H9 (cell line): ENCODE measurements around the gene MTMR8. TPM values are rescaled to one million over a fixed set of nuclear protein-coding genes. Genes with fewer than 3 reads are reported as not detected.

ENCODE experiments used
- DNase-seq: peaks from one replicate; pipeline ENCODE4 v3.0.0-alpha.2; 2017
- H2AFZ ChIP-seq: one replicate; pipeline ENCODE4 v1.6.1; 2013; ENCODE audit warnings: mild to moderate bottlenecking, low read length, control low read depth, moderate library complexity
- H2AK5ac ChIP-seq: 2 replicates; pipeline ENCODE4 v1.6.1; 2013; ENCODE audit warnings: low read length, control low read depth, mixed read lengths; ENCODE audit not compliant: insufficient read length
- H2BK120ac ChIP-seq: one replicate; pipeline ENCODE4 v1.6.1; 2013; ENCODE audit warnings: low read depth, mild to moderate bottlenecking, low read length, control low read depth, inconsistent platforms; ENCODE audit not compliant: poor library complexity, severe bottlenecking
- H2BK12ac ChIP-seq: 2 replicates; pipeline ENCODE4 v1.6.1; 2013; ENCODE audit warnings: low read length, control low read depth, mixed read lengths, low read depth; ENCODE audit not compliant: insufficient read length
- H2BK15ac ChIP-seq: 2 replicates; pipeline ENCODE4 v1.6.1; 2013; ENCODE audit warnings: low read depth, low read length, control low read depth
- H2BK20ac ChIP-seq: one replicate; pipeline ENCODE4 v1.6.1; 2013; ENCODE audit warnings: low read depth, mild to moderate bottlenecking, low read length, control low read depth, inconsistent platforms; ENCODE audit not compliant: poor library complexity, severe bottlenecking
- H2BK5ac ChIP-seq: 2 replicates; pipeline ENCODE4 v1.6.1; 2013; ENCODE audit warnings: low read length, control low read depth, mixed read lengths; ENCODE audit not compliant: insufficient read length
- H3K14ac ChIP-seq: 2 replicates; pipeline ENCODE4 v1.6.1; 2013; ENCODE audit warnings: low read length, control low read depth; ENCODE audit not compliant: insufficient read depth
- H3K18ac ChIP-seq: 2 replicates; pipeline ENCODE4 v1.6.1; 2013; ENCODE audit warnings: low read depth, mild to moderate bottlenecking, mixed read lengths, low read length, control low read depth; ENCODE audit not compliant: insufficient read length
- H3K23ac ChIP-seq: 2 replicates; pipeline ENCODE4 v1.6.1; 2013; ENCODE audit warnings: low read length, control low read depth, mixed read lengths, low read depth; ENCODE audit not compliant: insufficient read length
- H3K23me2 ChIP-seq: 2 replicates; pipeline ENCODE4 v1.6.1; 2013; ENCODE audit warnings: low read depth, mild to moderate bottlenecking, mixed read lengths, low read length, control low read depth; ENCODE audit not compliant: insufficient read length, poor library complexity, severe bottlenecking
- H3K27ac ChIP-seq: 2 replicates; pipeline ENCODE4 v1.5.1; 2013; ENCODE audit warnings: low read length, control low read depth, mixed read lengths, low read depth; ENCODE audit not compliant: insufficient read length
- H3K27me3 ChIP-seq: 2 replicates; pipeline ENCODE4 v1.6.1; 2013; ENCODE audit warnings: low read length, control low read depth, inconsistent platforms; ENCODE audit not compliant: insufficient read depth
- H3K4ac ChIP-seq: 2 replicates; pipeline ENCODE4 v1.6.1; 2013; ENCODE audit warnings: low read depth, mild to moderate bottlenecking, control low read depth, inconsistent platforms, low read length, moderate library complexity
- H3K4me1 ChIP-seq: 2 replicates; pipeline ENCODE4 v1.6.1; 2013; ENCODE audit warnings: low read length, control low read depth, inconsistent platforms; ENCODE audit not compliant: insufficient read depth
- H3K4me2 ChIP-seq: 2 replicates; pipeline ENCODE4 v1.6.1; 2013; ENCODE audit warnings: low read length, control low read depth, mixed read lengths; ENCODE audit not compliant: insufficient read length, insufficient read depth
- H3K56ac ChIP-seq: 2 replicates; pipeline ENCODE4 v1.6.1; 2013; ENCODE audit warnings: low read depth, mild to moderate bottlenecking, mixed read lengths, low read length, control low read depth; ENCODE audit not compliant: insufficient read length
- H3K79me1 ChIP-seq: 2 replicates; pipeline ENCODE4 v1.6.1; 2013; ENCODE audit warnings: low read depth, mild to moderate bottlenecking, moderate library complexity, low read length, control low read depth, inconsistent platforms; ENCODE audit not compliant: insufficient read depth, poor library complexity, severe bottlenecking
- H3K79me2 ChIP-seq: 2 replicates; pipeline ENCODE4 v1.6.1; 2013; ENCODE audit warnings: low read length, control low read depth, inconsistent platforms; ENCODE audit not compliant: insufficient read depth
- H3K9ac ChIP-seq: 2 replicates; pipeline ENCODE4 v1.6.1; 2013; ENCODE audit warnings: low read length, control low read depth, mixed read lengths; ENCODE audit not compliant: insufficient read length; ENCODE audit errors: extremely low read depth
- H3K9me3 ChIP-seq: one replicate; pipeline ENCODE4 v1.6.1; 2013; ENCODE audit warnings: low read depth, low read length, inconsistent platforms; ENCODE audit not compliant: control insufficient read depth
- H3T11ph ChIP-seq: one replicate; pipeline ENCODE4 v1.6.1; 2013; ENCODE audit warnings: mild to moderate bottlenecking, low read length, control low read depth, inconsistent platforms
- H4K20me1 ChIP-seq: one replicate; pipeline ENCODE4 v1.6.1; 2013; ENCODE audit not compliant: control insufficient read depth, insufficient read length, insufficient read depth
- H4K5ac ChIP-seq: 2 replicates; pipeline ENCODE4 v1.6.1; 2013; ENCODE audit warnings: low read depth, mild to moderate bottlenecking, mixed read lengths, low read length, control low read depth; ENCODE audit not compliant: insufficient read length
- H4K8ac ChIP-seq: replicated peaks from 2 replicates; pipeline ENCODE4 v1.6.1; 2013; ENCODE audit warnings: low read length, control low read depth, mixed read lengths, low read depth; ENCODE audit not compliant: insufficient read length
- H4K91ac ChIP-seq: 2 replicates; pipeline ENCODE4 v1.6.1; 2013; ENCODE audit warnings: low read depth, mild to moderate bottlenecking, moderate library complexity, mixed read lengths, low read length, control low read depth; ENCODE audit not compliant: insufficient read length
- H3K27ac Mint-ChIP-seq, 3 experiments: 2 replicates in 2 of 3; 3 replicates in 1 of 3; pipeline ENCODE4 v1.8.0; 2020 to 2021; ENCODE audit warnings: mixed read lengths in 3 of 3, mild to moderate bottlenecking in 1 of 3, moderate library complexity in 1 of 3
- H3K27me3 Mint-ChIP-seq: 2 replicates; pipeline ENCODE4 v1.8.0; 2021; ENCODE audit warnings: low read depth, mild to moderate bottlenecking, moderate library complexity, mixed read lengths
- H3K36me3 Mint-ChIP-seq, 3 experiments: 2 replicates in 2 of 3; 3 replicates in 1 of 3; pipeline ENCODE4 v1.8.0; 2020 to 2021; ENCODE audit warnings: low read depth in 3 of 3, mixed read lengths in 3 of 3; ENCODE audit not compliant: insufficient read depth in 1 of 3
- H3K4me1 Mint-ChIP-seq, 2 experiments: 2 replicates each; pipeline ENCODE4 v1.8.0; 2020; ENCODE audit warnings: mixed read lengths in 2 of 2
- H3K4me3 Mint-ChIP-seq, 2 experiments: 2 replicates in 1 of 2; 3 replicates in 1 of 2; pipeline ENCODE4 v1.8.0; 2020 to 2021; ENCODE audit warnings: mild to moderate bottlenecking in 2 of 2, mixed read lengths in 2 of 2, moderate library complexity in 1 of 2
- H3K9me3 Mint-ChIP-seq, 2 experiments: 2 replicates in 1 of 2; 3 replicates in 1 of 2; pipeline ENCODE4 v1.8.0; 2020; ENCODE audit warnings: mild to moderate bottlenecking in 2 of 2, mixed read lengths in 2 of 2, moderate library complexity in 1 of 2
- WGBS: extraction: QIAGEN DNeasy Blood & Tissue Kit; methylation state at CpG from one replicate; pipeline ENCODE4 v1.1.7; 2013; ENCODE audit warnings: missing lambda C conversion rate, low lambda C conversion rate, mixed read lengths; ENCODE audit not compliant: insufficient read length; ENCODE audit errors: extremely low coverage; 5-methylcytosine and 5-hydroxymethylcytosine counted together
- total RNA-seq: library from RNA; stranded (reverse); gene quantifications from 2 replicates; pipeline ENCODE4 v1.2.1, GENCODE V29; 2021
- TF ChIP-seq, protein P1 (sequence below): fragments of 200-600 bp; sonication (generic); conservative IDR thresholded peaks from 3 replicates; pipeline ENCODE4 v1.8.0; 2021; ENCODE audit warnings: antibody characterized with exemption, mild to moderate bottlenecking

MTMR8 gene
- total RNA-seq, 1 experiment from 2014 or later = 5.2 TPM

DNA sequence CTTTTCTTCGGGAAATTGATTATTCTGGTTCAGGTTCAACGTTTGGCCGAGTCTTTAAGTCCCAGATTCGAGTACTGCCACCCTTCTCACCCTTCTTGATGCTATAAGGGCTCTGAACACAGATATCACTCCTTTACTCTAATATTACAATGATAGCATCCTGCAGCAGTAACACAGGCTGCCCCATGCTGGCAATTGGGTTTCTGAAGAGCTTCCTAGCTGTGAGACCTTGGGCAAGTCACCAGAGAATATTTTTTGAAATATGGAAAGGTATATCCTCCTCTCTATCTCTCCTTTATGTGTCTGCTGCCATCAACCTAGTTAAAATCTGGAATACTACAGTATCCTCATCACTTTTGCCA is 297 bp upstream of the MTMR8 start:
- Histone ChIP-seq H4K91ac (no peak overlapping the region), H2BK20ac (no peak overlapping the region), H3K18ac (no peak overlapping the region), H3K9me3 (peaks cover 28% of the 10 kb centered on the region), H3K14ac (no peak overlapping the region), H2BK12ac (no peak overlapping the region), H3K56ac (no peak overlapping the region), H2AFZ (no peak overlapping the region), H3K9ac (no peak overlapping the region), H2AK5ac (no peak overlapping the region), H4K20me1 (no peaks in the 10 kb centered on the region), H2BK5ac (no peak overlapping the region), H3K27ac (no peak overlapping the region), H3K4me1 (no peaks in the 10 kb centered on the region), H3T11ph (no peak overlapping the region), H2BK15ac (no peak overlapping the region), H3K27me3 (no peaks in the 10 kb centered on the region), H3K79me2 (no peaks in the 10 kb centered on the region), H3K23me2 (peaks cover 11% of the 10 kb centered on the region), H3K4me2 (peak overlapping the region; percentile 83), H2BK120ac (no peak overlapping the region), H3K79me1 (no peaks in the 10 kb centered on the region), H3K23ac (no peak overlapping the region), H4K8ac (no peak overlapping the region), H4K5ac (no peak overlapping the region), H3K4ac (no peak overlapping the region)
- Mint-ChIP-seq H3K4me3 (peak overlapping the region; percentile 76 to 91), H3K36me3 (peaks cover 5 to 11% (median 6%) of the 10 kb centered on the region in 3 experiments; a peak in 4 of 7 replicates), H3K9me3 (peaks cover 76 to 81% of the 10 kb centered on the region in 2 experiments), H3K27ac (peak overlapping the region in 1 of 3 experiments; percentile 97; a peak in 1 of 7 replicates), H3K27me3 (peaks cover 4% of the 10 kb centered on the region), H3K4me1 (peaks cover 6 to 24% of the 10 kb centered on the region in 2 experiments)
- TF ChIP-seq, protein P1, sequence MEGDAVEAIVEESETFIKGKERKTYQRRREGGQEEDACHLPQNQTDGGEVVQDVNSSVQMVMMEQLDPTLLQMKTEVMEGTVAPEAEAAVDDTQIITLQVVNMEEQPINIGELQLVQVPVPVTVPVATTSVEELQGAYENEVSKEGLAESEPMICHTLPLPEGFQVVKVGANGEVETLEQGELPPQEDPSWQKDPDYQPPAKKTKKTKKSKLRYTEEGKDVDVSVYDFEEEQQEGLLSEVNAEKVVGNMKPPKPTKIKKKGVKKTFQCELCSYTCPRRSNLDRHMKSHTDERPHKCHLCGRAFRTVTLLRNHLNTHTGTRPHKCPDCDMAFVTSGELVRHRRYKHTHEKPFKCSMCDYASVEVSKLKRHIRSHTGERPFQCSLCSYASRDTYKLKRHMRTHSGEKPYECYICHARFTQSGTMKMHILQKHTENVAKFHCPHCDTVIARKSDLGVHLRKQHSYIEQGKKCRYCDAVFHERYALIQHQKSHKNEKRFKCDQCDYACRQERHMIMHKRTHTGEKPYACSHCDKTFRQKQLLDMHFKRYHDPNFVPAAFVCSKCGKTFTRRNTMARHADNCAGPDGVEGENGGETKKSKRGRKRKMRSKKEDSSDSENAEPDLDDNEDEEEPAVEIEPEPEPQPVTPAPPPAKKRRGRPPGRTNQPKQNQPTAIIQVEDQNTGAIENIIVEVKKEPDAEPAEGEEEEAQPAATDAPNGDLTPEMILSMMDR = no peak
- DNase-seq = no peak
- WGBS = no CpG with 5 or more reads among the region's 4 CpGs
